Measurements from ENCODE around the gene COL3A1.

COL3A1 gene

DNA sequence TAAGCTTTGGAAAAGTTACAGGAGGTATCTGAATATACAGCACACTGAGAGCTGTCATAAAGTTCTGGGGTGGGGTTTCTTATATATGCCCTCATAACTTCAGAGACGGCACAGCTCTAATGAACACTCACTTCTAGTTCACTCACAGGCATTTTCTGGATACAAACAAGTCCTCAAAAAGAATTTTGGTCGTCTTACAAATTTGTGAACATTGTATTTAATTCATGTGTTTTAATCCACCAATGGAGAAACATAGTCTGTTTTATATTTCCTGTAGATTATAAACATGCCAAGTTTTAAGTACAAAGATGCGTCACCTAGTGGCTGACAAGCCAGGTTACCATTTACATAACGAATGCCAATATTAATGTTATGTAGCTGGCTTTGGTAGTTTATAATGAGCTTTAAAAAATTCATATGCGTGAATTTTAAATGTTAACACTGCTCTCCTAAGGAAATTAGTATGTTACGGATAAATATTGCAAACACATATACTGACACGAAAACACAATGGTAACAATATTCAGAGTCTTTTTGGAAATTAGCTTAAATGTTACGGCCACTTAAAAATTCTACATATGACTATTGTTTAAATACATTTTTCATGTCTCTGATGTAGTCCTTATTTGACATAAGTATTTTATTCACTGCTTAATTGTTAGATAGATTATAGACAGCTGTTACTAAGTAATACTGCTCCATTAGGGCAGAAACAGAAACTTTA lies 2.5 kb downstream of the COL3A1 start:
- no peak for DNase-seq (ENCODE audit: low spot score)

DNA sequence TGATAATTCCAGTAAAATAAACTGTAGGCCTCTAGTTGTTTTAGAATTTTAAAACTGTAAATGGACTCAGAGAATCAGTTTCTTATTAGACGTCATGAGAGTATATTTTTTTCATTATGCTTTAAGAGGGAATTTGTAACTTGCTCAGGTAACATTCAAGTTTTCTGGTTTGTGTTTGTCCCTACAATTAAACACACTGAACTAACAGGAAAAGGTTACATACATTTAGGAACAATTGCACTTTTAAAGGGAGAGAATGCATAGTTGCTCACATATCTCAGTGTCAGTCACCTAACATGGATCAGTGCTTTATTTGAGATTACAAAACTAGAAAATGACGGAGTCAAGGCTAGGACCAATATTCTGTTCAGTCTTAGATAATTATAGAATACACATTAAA lies 3.1 kb downstream of the COL3A1 start:
- DNase-seq (ENCODE audit: low spot score), result no peak

DNA sequence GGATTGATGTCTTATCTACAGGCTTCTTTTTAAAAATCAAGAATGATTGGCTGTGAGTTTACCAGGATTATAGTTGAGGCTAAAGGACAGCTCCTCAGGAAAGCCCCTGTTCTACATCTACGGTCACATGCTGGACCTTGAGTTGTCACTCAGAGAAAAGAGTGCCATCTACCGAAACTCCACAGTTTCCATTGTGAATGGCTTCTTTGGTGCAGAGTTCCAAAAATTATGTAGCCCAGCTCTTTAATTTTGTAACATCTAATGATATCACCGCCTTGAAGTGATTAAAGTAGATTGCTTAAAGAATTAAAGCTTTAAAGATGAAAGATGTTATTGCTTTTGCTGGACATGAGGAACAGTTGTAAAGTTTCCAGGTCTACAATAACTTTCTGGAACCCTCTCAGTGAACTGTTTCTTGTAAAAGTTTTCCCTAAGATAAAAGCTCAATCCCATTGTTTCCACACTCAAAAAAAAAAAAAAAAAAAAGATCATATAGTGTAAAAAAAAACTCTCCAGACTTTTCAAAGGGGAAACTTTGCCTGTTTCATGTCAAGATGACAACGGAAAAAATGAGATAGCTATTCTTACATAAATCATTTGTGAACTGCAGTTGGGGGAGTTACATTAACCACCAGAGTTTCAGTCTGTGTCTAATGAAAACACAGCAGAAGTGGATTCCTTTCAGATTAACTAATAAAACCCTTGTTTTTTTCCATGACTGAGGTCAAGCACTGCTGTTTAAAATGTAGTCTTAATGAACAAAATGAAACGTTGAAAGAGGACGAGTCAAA lies 4.3 kb downstream of the COL3A1 start:
- no peak for DNase-seq (ENCODE audit: low spot score)

DNA sequence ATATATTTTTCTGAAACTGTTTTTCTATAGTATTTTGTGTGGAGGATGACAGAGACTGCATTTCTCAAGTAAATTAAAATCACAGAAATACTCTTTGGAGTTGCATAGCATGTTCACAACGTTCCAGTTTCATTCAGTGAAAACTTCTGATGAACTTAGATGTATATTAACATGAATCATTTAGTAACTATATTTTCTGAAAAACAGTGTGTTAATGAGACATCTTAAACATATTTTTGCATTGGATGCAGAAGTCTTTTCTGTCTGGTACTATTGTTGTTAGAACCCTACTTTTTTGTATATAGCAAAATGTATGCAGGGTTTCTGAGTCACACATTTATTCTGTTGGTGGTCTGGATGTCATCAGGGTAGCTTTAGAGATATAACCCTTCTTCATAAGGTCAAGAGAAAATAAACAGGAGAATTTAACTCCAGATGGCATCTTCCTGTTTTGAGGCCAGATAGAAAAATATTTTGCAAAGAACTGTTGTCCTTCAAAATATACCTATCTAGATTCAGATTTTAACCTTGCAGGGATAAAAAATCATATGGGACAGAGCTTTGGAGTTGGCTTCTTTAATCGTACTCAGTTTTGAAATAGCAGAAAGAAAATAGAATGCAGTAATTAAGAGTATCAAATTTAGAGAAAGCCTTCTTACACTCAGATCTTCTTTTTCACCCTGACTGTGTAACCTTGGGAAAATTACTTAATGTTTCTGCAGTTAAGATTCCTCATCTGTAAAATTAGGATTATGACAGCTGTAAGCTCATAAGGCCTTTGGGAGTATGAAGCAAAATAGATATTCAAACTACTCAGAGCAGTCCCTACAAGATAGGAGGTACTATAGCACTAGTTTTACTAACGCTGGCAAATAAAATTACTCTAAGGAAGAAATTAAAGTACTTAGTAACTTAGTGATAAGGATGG lies 5.3 kb downstream of the COL3A1 start:
- no peak for DNase-seq (ENCODE audit: low spot score)

DNA sequence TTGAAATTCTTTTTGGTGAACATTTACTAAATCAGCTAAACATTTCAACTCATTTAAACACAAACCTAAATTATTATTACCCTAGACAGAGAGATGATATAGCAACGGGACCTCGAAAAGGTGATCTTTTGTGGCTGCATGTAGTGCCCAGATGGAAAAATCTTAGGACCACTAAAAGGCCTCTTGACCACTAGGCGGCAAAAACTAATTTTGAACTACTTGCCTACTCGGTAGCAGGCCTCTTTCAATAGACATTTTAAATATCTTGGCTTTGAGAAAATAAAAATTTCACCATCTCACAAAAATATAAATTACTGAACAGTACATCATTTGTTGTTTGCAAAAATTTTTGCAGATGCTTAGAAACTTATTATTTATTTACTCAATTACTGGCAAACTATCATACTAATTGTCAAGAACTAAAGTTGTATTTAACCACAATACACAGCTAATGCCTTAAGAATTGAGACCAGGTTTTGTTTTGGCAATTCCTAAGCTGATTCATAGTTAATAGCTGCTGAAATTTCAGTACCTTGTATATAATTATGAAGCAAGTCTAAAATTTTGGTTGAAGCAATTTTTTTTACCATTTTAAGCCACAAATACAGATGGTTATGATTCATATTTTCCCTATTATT lies 9.4 kb downstream of the COL3A1 start:
- DNase-seq (ENCODE audit: low spot score), result no peak

DNA sequence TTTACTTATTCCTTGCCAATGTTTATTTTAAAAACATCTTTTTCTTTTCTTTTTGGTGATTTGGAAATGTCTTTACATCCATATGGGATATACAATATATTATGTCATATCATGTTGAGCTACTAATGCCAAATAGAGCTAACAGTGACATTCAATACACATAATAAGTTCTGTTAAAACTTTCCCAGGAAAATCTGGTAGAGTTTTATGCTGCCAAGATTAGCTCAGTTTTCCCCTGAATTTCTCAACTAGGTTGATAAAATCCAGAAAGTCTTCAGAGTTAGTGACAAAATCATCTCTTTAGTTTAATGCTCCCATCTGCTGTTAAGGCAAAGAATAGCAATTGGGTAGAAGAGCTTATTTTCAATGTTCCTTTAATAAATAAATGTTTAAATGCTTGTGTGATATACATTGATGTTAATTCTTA lies 9.9 kb downstream of the COL3A1 start:
- DNase-seq (ENCODE audit: low spot score), result no peak

DNA sequence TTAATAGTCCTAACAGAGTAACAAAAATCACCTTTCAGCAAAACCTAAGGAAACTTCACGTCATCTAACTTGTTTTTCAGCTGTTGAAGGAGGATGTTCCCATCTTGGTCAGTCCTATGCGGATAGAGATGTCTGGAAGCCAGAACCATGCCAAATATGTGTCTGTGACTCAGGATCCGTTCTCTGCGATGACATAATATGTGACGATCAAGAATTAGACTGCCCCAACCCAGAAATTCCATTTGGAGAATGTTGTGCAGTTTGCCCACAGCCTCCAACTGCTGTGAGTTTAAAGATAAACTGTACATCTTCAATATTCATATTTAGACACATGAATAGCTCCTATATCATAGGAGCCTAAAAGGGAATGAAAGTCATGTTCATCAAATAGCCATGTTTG lies 10.5 kb downstream of the COL3A1 start:
- no peak for DNase-seq (ENCODE audit: low spot score)

DNA sequence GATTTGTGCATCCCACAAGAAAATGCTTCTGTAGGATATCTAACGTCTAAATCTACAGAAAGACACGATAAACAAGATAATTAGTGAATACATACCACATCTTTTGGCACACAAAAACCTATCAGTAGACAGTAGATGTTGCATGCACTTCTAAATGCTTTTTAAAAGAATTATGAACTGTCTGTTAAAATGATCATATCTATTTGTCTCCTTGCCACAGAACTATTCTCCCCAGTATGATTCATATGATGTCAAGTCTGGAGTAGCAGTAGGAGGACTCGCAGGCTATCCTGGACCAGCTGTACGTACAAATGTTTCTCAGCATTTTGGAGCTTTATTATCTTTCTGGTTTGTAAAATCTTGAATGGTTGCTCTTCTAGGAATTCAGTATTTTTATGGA lies 12.7 kb downstream of the COL3A1 start:
- no peak for DNase-seq (ENCODE audit: low spot score)

DNA sequence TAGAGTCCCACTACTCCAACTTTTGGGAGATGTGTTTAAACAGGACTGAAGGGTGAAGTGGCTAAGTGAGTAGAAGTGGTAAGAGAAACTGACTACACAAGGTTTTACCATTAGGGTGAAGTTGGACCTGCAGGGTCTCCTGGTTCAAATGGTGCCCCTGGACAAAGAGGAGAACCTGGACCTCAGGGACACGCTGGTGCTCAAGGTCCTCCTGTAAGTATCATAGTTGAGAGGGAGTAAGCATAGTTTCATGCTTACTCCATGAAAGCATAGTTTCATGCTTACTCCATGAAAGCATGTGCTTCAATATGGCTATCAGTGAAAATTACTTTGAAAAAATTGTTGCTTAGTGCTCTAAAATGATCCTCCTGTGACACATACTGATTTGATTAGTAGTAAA lies 19.1 kb downstream of the COL3A1 start:
- DNase-seq (ENCODE audit: low spot score), result no peak

DNA sequence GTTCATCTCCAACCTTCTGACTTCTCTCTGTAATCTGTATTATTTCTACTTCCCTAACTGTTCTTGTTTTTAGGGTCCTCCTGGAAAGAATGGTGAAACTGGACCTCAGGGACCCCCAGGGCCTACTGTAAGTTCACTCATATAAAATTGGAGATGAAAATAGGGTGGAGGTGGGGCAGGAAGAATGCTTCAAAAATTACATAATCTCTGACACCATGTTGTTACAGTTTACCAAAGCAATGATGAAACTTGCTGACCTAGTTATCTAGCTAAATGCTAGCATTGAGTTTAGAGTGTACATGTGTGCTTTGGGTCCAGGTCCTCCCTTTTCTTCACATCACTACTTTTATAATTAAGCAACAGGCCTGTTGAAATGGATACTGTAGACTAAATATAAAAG lies 23.1 kb downstream of the COL3A1 start:
- DNase-seq (ENCODE audit: low spot score), result no peak

DNA sequence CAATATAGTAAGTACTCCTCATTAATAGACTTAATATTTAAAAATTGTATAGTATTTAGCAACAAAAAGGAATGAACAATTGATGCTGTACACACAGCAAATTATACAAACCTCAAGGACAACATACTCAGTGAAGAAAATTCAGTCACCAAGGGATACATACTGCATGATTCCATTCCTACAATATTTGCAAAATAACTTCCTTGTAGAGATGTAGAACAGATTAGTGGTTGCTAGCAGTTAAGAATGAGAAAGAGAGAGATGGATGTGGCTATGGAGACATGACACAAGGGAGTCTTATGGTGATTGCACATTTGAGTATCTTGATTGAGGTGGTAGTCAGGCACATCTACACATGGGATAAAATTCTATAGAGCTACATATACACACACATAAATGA lies 26.0 kb downstream of the COL3A1 start:
- no peak for DNase-seq (ENCODE audit: low spot score)

DNA sequence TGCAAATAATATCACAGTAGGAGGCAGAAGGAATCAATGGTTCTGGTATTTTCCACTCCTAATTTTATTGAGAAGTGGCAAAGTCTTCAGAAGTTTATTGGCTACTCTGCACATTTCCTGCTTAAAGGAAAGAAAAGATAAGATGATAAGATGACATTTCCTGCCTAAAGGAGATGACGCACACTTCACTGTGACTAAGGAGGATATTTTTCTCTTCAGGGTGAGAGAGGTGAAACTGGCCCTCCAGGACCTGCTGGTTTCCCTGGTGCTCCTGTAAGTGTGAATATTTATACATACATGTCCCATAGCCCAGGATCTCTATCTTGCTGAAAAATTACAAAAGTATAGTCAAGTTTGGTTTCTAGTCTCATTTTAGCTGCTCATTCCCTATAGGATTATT lies 27.9 kb downstream of the COL3A1 start:
- no peak for DNase-seq (ENCODE audit: low spot score)

DNA sequence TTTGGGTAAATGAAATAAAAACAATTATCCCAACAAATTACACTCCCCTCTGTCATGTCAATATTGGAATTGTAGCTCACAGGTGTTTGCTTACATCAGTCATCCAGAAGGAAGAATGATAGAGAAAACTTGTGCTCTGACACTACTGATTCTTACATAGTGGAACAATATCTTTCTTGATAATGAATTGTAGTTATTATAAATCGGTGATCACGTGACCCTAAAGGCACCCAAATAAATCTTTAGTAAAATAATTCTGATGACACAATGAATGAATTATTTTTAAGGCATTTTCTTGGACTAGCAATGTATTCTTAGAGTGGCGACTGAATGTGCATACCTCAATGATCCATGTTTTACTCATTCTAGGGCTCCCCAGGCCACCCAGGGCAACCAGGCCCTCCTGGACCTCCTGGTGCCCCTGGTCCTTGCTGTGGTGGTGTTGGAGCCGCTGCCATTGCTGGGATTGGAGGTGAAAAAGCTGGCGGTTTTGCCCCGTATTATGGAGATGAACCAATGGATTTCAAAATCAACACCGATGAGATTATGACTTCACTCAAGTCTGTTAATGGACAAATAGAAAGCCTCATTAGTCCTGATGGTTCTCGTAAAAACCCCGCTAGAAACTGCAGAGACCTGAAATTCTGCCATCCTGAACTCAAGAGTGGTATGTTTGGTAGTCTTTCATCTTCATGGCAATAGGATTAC lies 34.5 kb downstream of the COL3A1 start:
- DNase-seq (ENCODE audit: low spot score), result no peak

DNA sequence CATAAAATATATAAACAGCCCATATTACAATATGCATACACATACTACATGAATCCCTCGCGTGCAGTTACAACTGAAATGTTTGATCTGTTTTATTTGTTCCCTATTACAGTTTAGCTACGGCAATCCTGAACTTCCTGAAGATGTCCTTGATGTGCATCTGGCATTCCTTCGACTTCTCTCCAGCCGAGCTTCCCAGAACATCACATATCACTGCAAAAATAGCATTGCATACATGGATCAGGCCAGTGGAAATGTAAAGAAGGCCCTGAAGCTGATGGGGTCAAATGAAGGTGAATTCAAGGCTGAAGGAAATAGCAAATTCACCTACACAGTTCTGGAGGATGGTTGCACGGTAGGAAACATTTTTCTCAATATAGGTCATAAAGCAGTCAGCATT lies 36.4 kb downstream of the COL3A1 start:
- DNase-seq (ENCODE audit: low spot score), result no peak

DNA sequence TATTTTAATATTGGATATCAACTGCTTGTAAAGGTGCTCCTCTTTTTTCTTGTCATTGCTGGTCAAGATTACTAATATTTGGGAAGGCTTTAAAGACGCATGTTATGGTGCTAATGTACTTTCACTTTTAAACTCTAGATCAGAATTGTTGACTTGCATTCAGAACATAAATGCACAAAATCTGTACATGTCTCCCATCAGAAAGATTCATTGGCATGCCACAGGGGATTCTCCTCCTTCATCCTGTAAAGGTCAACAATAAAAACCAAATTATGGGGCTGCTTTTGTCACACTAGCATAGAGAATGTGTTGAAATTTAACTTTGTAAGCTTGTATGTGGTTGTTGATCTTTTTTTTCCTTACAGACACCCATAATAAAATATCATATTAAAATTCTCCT lies 38.2 kb downstream of the COL3A1 start:
- no peak for DNase-seq (ENCODE audit: low spot score)

DNA sequence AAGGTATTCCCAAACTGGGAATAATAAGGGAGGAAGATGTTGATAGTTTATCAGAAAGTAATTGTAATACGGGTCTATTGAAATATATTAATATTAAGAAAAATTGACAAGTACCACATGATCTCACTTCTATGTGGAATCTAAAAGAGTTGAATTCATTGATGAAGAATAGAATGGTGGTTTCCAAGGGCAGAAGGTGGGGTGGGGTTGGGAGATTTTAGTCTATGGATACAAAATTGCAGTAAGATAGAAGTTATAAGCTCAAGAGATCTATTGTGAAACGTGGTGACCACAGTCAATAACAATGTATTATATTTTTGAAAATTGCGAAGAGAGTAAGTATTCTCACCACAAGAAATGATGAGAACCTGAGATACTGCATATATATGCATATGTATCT lies 38.9 kb downstream of the COL3A1 start:
- DNase-seq (ENCODE audit: low spot score), result no peak

DNA sequence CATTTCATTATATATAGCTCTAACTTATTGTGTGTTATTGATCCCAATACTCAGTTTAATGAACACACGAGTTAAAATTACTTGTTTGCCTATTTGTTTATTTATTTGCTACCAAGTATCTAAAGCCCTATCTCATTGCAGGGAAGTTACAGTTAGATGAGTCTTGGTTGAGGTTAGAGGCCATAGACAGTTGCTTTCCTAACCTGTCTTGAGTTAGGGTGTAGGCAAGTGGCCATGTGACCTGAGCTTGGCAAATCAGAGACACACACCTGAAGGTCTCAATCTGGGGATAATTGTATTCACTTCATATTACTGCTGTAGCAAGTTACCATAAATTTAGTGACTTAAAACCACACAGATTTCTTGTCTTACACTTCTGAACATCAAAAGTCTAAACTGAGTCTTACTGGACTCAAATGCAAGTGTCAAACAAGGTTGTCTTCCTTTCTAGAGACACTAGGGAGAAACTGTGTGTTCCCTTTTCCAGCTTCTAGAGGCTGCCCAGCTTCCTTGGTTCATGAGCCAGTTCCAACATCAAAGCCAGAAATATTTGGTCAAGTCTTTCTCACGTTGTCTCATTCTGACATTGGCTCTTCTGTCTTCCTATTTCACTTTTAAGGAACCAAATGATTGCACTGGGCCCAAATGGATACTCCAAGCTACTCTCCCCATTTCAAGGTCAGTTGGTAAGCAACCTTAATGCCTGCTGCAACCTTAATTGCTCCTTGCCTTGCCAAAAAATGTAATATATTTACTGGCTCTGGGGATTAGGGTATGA lies 39.7 kb downstream of the COL3A1 start:
- no peak for DNase-seq (ENCODE audit: low spot score)

DNA sequence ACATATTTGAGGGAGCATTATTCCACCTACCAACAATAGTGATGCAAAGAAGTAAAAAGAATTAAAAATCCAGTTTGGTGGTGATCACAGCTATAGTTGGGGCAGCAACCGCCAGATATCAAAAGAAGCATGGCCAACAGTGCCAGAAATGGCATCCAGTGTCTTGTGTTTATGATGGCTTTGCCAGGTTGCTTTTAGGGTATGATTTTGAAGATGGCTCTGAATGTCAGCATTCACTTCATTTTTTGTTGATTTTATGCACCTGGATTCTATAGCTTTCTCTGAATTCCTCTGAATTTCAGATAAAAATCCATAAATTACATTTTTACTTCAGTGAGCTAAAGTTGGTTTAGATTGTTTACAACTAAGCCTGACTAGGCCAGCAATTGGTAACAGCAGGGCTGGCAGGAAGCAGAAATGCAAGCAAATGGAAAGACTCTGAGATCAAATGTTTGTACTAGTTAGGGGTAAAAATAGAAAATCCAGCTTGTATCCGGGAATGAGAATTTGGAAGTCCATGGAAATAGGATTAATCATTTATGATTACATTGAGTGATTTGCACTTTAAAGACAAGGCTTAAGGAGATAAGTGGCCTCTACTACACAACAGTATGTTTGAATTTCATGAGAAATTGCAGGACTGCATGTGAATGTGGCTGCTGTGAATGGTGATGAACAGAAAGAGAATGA lies 40.4 kb downstream of the COL3A1 start:
- no peak for DNase-seq (ENCODE audit: low spot score)

DNA sequence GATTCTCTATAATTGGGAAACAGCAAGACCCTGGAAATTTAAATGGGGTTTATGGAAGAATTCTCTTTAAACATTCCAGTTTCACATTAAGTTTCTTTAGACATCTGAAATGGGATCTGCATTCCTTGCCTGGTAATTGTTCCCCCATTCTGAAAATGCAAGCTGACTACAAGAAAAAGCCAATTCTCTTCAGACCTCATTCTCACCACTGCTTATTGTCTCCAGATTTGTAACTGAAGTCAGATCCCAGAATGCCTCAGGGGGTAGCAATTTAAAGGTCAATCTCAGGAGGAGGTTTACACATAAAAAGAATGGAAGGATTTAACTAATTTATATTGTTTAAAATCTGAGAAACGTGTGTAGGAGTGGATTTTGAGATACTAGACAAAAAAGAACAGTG lies 41.2 kb downstream of the COL3A1 start:
- no peak for DNase-seq (ENCODE audit: low spot score)

DNA sequence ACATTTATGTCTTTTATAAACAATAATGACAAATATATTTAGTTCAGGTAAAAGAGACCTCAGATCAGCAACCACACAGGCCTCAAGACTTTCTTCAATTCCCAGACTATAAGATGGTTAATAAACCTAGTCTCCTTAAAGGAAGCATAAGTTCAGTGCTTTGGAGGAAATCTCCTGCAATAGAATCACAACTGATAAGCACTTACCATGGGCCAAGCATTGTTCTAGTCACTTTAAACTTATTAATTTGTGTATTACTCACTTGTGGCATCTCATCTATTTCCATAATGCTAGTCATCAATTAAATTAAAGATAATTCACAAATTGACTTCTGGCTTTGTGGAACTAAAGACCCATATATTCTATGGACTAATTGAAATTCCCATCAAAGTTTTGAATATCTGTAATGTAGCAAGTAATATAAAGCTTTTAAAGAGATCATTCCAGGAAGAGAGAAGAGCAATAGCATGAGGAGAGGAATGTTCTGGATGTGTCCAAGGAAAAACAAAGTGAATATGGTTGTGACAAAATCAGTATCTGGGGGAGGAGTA lies 42.2 kb downstream of the COL3A1 start:
- no peak for DNase-seq (ENCODE audit: low spot score)
